Lower leg skin (tissue), 3 donors: ENCODE measurements around the gene CKB.

Source experiments
- POLR2A ChIP-seq, 2 donors: fragments of 450-650 bp; IDR thresholded peaks; one replicate each; pipeline ENCODE4 v1.6.1; 2016 to 2017; ENCODE audit warnings: antibody characterized with exemption in 2 of 2, mild to moderate bottlenecking in 1 of 2, moderate library complexity in 1 of 2
- TF ChIP-seq, protein P1 (sequence below), 3 donors: fragments of 450-650 bp; IDR thresholded peaks; one replicate each; pipeline ENCODE4 v1.5.1; 2016; ENCODE audit warnings: antibody characterized with exemption in 3 of 3, mild to moderate bottlenecking in 3 of 3, moderate library complexity in 2 of 3

DNA sequence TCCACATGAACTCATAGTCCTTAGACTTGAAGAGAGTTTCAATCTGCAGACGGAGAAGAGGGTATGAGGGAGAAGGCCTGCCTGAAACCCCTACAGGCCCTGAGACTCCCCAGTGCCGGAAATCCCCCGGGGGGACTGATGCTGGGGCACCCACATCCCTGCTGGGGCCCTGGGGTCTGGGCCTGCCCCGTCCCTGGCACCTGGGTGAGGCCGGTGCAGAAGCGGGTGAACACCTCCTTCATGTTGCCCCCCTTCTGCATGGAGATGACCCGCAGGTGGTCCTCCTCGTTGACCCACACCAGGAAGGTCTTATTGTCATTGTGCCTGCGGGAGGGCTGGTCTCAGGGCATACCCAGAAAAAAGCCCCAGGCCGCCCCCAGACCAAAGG lies 2.4 kb downstream of the CKB start:
- TF ChIP-seq, protein P1, sequence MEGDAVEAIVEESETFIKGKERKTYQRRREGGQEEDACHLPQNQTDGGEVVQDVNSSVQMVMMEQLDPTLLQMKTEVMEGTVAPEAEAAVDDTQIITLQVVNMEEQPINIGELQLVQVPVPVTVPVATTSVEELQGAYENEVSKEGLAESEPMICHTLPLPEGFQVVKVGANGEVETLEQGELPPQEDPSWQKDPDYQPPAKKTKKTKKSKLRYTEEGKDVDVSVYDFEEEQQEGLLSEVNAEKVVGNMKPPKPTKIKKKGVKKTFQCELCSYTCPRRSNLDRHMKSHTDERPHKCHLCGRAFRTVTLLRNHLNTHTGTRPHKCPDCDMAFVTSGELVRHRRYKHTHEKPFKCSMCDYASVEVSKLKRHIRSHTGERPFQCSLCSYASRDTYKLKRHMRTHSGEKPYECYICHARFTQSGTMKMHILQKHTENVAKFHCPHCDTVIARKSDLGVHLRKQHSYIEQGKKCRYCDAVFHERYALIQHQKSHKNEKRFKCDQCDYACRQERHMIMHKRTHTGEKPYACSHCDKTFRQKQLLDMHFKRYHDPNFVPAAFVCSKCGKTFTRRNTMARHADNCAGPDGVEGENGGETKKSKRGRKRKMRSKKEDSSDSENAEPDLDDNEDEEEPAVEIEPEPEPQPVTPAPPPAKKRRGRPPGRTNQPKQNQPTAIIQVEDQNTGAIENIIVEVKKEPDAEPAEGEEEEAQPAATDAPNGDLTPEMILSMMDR (IDR thresholded peaks at IDR 0.05): no peak
- no peak for TF ChIP-seq POLR2A (IDR thresholded peaks at IDR 0.05)
